Activated CD8-positive, alpha-beta memory T cell treated with anti-CD3 and anti-CD28 coated beads for 1 hour (primary cell): ENCODE data around the gene CPNE8.
"Not testable (repeated sequence)": the region's sequence is repeated elsewhere in the genome, so short reads cannot be mapped to it uniquely, and the experiment has no call there.

Experiments used
- DNase-seq, 2 donors: peaks; one replicate each; pipeline ENCODE4 v3.0.0-alpha.2; 2020; ENCODE audit warnings: low read depth in 1 of 2; ENCODE audit errors: extremely low read depth in 1 of 2

CPNE8 gene

DNA sequence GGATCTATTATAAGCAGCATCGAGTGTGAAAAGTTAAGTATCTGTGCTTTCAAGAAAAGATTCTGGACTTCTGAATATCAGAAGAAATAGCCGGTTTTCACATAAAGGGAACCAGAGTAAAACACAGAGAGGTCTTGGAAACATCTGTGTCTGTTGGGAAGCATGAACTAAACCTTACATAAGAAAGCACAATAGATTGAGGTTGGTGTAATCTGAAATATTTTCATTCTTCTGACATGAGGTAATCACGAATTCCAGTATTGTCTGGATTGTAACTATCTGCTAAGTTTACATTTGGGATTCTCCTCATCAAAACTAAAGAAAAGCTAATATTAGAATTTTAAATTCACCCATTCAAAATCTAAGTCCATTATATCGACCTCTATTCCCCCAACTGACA, 161.3 kb downstream of the CPNE8 start:
- DNase-seq: no peak

DNA sequence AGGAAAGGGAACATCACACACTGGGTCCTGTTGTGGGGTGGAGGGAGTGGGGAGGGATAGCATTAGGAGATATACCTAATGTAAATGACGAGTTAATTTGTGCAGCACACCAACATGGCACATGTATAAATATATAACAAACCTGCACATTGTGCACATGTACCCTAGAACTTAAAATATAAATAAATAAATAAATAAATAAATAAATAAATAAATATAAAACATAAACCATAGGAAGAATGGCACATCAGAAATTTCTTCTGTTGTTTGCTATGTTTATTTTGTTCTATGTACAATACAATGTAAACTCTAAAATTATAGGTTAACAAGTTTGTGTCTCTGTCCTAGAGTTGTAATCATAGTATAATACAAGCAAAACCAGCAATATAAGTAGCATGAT, 162.9 kb downstream of the CPNE8 start:
- not testable (repeated sequence) for DNase-seq

DNA sequence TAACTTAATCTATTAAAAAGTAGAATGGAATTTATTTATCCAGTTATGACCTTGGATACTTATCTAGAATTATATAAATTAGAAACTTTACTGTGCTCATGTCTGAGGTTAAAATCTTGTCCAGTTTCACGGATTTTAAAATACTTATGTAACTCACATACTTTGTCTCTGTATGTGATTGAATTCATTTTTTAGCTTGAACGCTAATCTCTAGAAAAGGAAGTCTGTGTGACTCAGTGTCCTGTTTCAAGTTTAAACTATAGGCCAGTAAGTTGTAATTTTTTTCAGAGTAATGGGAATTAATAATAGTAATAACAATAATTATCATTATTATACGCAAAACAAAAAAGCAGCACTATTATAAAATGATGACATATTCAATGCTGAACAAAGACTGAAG, 168.6 kb downstream of the CPNE8 start:
- no peak for DNase-seq

DNA sequence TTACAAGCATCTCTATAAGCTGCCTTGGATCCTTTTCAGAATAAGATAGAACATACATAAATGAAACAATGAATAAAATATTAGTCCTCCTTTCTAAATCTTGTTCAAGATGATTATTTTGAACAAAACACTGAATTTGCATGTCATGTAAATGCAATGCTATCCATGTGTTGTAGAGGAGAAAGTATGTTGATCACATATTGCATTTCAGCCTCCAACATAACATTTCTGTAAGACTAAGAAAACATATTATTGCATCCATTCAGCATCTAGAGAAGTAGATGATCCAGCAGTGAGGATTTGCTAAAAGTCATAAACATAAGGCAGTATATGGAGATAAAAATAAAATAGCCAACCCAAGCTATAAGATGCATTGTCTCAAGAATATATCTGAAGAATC, 172.6 kb downstream of the CPNE8 start:
- no peak for DNase-seq

DNA sequence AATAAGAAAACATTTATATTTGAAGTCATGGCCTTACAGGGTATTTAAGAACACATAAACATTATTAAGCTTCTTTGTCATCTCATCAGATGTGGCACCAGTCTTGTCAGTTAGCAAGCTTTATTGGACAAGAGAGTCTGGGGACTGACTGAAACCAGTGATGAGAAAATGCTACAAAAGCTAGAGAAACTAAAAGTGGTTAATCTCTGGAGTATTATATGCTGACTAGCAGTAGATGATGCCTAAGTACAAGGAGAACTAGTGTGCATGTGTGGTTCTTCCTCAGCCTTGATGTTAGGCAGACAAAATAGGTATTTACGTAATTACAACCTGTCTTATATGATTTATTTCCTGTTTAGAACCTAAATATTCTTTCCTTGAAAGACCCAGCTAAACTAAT, 176.5 kb downstream of the CPNE8 start:
- DNase-seq: no peak

DNA sequence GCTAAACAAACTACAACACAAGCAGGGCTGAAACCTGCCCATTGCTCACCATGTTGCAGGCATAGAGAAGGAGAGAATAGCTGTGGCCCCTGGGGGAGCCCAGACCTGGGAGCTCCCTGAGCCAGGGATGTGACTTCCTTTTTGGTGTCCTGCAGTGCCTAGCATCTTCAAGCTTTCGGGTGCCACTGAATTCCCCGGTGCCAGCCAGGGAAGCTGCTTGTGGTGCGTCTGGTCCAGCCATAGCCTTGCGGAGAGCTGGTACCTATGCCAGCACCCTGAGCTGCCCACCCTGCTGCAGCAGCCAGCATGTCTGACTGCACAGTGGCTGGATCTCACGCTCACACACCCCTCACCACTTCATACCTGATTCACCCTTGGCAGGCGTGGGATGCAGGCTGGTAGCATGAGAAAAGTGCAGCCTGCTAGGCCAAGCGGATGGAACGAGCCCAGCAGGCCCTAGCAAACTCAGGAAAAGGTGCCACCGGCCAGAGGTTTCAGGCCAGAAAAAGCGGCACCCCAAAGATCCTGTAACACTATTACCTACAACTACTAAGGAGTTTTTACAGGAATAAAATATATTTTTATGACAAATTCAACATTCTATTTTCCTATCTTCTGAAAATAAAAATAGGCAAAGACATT, 183.7 kb downstream of the CPNE8 start:
- DNase-seq: no peak

DNA sequence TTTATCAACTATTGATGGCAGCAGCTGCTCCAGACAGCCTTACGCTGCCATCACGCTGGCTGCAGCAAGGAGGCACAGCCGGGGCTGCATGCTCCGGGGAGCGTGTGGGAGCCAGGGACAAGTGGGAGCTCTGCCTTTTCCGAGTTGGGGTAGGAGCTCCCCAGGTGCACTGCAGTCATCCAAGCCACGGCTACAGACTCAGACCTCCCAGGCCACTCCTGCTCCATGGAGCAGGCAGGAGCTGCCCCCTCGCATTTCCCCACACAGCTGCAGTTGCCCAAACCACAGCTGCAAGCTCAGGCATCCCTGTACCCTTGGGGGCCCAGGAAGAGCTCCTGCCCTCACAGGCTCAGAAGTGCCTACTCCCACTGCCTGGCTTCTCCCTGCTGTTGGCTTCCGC, 184.7 kb downstream of the CPNE8 start:
- DNase-seq: no peak

DNA sequence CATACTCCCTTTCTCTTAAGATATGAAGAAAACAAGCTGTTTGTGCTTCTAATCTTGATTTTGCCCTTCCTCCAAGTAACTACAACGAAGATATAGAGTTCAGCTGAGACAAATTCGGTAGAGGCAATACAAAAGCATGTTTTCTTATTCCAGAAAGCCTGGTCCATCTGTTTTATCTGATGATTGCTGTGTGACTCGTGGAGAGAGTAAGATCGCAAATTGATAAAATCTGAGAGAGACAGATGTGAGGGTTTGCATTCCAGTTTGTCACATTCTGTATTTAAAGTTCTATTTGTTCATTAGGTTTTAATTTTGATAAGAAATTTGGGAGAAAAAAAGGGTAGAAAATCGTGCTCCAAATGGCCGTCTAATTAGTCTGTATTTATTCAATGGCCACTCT, 192.1 kb downstream of the CPNE8 start:
- no peak for DNase-seq

DNA sequence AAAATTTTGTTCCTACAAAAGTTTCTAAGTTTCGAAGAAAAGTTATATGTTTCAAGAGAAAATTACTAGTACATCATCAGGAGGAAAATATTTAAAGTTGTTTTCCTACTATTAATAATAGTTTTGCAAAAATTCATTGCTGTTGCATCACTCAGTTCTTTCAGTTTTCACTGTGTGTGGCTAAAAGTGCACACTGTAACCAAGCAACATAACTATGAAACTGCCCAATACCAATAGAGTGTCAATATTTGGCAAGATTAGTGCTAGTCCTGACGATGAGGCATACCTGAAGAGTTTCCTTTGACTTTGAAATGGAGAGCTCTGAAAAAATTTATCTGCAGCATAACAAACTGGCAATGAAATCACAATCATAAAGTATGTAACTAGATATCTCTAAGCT, 194.3 kb downstream of the CPNE8 start:
- DNase-seq: no peak

DNA sequence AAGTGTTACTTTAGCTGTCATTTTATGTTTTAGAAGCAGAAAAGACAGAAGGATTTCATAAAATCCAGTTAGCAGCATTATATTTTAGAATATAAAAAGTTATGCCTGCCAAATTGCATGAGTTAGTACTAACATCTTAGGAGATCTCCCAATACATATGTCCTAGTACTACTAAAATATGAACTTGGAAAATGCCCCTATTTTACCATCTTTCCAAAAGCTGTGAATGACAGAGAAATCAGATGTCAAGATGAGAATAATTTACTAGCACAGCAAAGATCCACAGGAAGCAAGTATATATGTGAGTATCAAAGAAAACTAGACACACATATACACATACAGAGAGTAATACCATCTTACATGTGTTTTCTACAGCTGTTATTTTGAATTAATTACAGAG, 196.9 kb downstream of the CPNE8 start:
- DNase-seq: no peak

DNA sequence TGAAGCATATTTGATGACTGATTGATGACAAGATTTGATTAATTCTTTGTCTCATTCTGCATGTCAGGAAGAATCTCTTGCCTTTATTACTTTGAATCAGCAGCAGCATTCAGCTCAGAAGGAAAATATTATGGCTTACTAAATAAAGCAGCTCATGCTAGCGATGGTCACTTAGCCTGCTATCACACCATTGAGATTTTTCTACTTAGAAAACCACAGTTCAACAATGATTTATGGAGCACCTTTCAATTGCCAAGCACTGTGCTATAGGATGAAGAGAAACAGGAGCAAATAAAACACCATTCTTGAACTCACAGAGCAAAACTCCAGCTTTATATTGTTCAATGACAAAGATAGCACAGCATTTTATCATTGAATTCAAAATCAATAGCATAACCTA, 197.7 kb downstream of the CPNE8 start:
- DNase-seq: no peak

DNA sequence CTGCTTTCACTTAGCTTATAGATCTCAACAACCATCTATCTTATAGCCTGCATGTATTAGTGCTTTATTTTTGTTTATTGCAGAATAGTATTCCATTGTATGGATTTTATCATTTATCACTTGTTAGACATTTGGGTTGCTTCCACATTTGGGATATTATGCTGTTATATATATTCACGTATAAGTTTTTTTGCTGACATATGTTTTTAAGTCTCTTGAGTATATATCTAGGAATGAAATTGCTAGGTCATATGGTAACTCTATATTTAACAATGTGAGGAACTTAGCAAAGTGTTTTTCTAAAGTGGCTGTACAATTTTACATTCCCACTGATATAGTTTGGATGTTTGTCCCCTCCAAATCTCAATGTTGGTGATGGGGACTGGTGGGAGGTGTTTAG, 208.1 kb downstream of the CPNE8 start:
- no peak for DNase-seq

DNA sequence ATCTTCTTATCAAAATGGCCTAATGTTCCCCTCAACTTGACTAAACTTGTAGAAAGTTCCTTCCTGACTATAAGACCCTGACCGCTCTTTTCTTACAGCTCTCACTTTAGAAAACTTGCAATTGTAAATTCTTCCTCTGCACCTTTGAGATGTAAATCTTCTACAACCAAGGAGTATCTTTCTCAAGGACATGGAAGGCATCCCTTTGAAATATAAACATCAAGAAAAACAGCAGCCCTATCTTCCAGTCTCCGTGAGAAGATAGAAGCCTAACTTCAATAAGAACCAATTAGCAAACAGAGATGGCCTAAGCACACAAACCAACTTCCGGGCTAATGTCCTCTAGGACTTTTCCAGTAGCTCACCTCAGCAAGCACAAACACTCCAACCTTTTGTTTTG, 210.3 kb downstream of the CPNE8 start:
- DNase-seq: no peak

DNA sequence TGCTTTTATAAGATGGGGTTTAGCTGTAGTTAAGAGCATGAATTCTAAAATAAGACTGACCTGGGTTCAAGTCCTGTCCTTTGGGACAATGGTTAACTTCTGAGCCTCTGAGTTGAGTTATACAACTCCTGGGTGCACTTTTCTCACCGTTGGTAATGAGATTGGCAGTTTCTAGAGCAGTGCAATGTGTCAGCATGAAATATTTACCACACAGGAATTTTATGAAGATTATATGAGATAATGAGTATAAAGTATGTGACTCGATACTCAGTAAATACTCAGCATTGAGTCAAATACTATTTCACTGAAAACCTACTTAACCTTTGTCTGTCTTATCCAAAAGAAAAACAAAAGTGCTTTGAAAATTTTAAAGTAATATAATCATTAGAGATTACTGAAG, 214.2 kb downstream of the CPNE8 start:
- DNase-seq: no peak

DNA sequence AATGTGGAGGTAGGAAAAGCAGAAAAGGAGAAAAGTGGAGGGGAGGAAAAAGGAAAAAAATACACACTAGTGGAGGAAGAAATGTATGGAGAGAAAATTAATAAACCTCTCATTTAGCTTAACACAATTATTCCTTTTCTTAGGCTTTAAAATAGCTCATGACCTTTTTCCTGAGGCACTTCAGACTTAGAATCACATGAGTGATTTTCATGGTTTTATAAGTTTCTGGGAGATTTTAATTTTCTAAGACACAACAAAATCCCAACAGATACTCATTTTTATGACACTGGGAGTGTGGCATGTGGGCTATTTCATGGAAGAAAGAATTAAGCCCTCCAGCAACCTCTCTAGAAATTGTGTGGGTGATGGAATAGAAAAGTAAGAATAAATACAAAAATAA, 214.7 kb downstream of the CPNE8 start:
- no peak for DNase-seq

DNA sequence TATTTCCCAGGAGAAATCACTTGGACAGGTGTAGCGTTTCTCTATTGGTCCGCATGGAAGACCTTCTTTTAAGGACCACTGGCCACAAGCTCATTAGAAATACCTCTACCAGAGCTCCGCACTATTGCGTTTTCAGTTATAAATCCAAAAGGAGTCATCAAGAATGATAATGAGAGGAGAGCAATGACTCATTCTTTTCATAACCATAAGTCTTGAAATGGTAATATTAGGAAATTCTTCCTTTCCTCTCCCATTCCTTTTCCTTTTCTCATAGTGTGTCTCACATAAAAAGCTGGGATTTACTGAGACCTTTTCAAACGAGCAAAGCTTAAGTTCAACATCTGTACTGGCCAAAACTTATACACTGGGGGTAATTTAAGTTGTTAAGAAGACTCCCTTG, 215.7 kb downstream of the CPNE8 start:
- DNase-seq: no peak

DNA sequence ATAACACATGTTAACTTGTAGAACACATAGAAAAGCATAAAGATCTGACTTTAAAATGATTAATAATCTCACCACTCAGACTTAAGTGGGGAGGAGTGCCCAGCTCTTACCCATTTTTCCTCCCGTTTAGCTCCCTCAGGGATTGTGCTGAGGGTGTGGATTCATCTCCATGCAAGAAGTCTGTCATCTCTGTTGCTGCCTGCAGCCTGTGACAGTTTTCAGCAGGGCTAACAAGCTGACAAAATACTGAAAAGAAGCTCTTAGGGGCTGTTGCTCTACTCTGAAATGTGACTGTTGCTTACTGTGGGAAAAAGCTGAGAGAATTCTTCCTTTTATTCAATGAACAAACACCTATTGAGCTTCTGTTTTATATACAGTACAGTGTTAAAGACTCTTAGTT, 216.2 kb downstream of the CPNE8 start:
- DNase-seq: no peak

DNA sequence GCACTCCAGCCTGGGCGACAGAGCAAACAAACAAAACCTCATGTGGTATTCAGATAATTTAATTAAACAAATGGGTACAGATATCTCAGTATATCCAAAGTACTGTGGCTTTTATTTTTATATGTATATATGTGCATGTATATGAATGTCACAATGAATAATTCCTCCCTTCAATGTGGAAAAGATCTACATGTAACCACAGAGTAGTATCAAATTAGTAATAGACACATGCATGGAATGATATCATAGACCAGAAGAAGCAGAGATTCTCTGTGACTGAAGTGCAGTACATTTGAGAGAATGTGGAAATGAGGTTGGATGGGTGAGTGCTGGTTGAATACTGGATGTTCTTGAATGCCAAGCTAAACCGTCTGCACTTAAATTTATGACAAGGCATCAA, 222.9 kb downstream of the CPNE8 start:
- no peak for DNase-seq

DNA sequence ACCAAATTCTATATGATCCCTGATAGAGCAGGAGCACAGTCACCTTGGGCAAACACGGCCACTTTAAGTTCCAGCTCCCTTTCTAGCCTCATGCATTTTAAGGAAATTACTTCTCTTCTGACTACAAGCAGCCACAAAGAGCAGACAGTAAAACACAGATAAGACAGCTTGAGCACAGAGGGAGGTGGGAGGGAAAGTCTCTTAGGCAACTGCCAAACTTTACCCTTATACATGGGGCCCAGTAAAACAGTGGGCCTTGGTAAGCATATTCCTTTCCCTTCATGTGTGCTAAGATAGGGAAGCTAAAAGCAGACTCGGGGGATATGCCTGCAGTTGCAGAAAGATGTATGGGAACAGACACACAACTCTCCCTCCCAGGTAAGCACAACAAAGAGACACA, 235.9 kb downstream of the CPNE8 start:
- DNase-seq: no peak

DNA sequence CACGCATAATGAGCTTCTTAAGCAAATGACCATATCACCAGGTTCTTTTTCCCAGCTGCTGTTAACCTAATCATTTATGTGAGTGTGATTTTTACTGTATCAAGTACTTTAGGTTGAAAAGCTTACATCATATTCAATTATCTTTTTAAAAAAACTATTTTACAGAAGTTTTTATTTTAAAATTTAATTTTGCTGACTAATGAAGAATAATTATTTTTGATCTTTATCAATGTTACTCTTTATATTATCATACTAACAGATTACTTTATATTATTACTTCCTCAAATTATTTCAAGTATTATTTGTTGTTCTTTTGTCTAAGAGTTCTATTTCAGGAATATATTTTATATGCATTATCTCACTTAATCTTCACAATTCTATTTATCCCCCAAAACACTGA, 236.3 kb downstream of the CPNE8 start:
- DNase-seq: no peak

DNA sequence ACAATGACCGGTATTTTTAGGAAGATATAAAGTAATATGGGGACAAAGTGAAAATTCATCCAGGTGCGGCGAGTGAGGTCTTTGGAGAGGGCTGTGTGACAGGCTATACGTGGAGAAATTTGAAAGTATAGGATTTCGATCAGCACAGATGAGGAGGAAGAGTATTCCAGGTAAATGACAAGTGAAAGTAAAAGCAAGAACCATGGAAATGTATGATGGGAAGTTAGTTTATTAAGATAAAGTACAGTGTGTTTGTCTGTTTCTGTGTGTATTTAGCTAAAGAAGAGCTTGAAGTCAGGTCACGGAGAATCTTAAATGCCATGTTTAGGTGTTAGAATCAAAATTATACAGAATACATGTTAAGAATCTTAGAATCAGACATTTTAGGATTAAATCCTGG, 239.0 kb downstream of the CPNE8 start:
- DNase-seq: no peak

DNA sequence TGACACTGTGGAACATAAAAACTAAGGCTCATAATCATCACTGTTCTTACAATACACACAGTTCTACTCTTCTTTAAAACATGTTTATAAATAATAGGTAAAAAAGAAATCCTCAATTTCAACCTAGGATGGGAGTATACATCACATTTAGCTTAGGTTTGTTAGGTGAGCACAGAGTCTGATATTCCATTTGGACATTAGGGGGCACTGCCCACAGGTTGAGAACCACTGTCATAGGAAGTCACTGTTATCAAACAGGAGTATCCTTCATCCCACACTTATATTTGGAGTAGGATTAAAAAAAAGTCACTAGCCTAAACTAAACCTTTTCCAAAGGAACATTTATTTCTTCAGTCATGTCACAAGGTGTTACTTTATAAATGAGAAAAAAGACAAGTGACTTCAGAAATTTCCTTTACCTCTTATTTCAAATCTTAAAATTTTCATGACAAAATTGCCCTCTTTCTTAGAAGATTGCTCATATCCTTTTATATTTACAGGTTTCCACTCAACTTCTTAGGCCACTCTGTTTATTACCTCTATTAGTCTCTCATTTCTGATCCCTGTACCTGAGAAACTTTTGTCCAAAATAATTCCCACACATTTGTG, 240.6 kb downstream of the CPNE8 start:
- no peak for DNase-seq

DNA sequence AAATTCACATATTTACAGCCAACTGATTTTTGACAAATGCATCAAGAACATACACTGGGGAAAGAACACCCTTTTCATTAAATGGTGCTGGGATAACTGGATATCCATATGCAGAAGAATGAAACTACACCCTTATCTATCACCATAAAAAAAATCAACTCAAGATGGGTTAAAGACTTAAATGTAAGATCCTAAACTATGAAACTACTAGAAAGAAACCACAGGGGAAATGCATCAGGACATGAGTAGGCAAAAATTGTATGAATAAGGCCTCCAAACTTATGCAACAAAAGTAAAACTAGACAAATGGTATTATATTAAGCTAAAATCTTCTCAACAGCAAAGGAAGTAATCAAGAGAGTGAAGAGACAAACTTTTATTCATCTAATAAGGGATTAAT, 242.6 kb downstream of the CPNE8 start:
- DNase-seq: no peak
